RPMI8226 (cell line): ENCODE data around the gene SMURF1.

Source experiments
- DNase-seq: peaks from one replicate; pipeline ENCODE4 v3.0.0-alpha.2; 2015

SMURF1 gene

DNA sequence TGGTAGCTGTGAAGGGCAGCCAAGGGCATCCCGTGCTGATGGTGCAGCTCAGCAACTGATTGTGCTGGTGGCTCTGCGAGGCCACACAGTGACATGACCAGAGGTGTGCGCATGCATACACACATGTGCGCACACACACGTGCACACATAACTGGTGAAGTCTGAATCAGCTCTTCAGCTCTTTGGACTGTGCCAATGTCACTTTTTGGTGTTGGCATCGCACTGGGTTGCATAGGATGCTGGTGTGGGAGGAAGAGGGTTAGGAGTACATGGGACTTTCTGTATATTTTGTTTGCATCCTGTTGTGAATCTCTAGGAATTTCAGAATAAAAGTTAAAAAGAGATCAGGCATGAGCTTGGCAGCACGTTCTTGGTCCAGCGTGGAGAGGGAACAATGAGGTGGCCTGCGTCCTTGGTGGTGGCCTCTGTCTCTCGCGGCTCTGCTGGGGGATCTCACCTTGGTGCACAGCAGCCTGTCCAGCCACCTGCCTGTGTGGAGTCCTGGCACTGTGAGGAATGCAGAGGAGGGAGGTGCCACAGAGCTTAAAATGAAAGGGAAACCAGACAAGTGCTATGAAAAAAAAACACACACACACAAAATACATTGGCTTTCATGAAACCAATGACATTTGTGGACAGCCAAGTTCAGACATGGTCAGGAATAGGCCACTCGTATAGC lies 141.6 kb downstream of the SMURF1 start:
- DNase-seq = no peak

DNA sequence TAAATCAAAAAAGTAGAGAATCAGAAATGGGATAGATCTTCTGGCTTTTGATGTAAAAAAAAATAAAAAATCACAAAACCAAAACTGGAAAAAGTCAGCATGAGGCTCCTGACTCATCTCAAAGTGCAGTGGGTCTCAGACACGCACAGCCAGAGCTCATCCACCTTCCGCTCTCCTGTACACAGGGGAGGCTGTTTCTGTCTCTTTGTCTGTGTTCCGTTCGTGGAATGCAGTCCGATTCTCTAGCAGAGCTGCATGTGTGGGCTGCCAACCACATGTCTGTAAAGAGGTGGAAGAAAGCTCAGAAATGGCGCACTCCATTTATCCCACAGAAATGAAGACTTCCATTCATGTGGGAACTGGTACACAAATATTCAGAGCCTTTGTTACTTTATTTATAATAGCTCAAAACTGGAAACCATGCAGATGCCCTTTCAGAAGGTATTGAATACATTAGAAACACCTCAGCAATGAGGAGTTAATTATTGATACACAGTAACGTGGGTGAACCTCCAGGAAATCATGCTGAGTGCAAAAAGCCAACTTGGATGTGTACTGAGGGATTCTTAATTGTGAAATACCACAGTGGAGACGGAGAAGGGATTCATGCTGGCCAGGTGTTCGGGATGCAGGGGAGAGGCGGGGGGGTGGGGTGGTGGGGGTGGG lies 142.3 kb downstream of the SMURF1 start:
- no peak for DNase-seq

DNA sequence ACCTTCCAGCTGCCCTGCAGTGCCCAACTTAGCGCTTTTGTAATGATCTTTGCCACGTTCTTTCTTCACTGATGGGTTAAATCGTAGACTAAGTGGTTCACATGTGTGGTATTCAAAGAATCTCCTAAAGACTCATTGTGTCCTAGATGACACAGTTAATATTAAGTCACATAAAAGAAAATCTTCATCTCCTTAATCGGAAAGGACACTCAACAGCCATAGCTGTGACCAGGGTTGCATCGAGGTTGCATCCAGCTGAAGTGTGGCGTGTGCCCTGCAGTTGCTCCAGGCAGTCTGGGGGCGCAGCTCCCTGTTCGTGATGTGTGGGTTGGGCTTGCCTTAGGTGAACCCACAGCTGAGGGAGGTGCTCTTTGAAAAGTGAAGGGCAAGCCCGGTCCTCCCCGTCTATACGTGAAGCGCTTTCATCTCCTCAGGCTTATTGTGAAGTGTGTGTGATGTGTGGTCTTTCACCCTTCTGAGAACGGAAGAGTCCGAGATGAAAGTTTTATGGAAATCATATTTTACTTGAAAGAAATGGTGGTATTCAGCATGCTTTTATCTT lies 142.9 kb downstream of the SMURF1 start:
- DNase-seq = no peak

DNA sequence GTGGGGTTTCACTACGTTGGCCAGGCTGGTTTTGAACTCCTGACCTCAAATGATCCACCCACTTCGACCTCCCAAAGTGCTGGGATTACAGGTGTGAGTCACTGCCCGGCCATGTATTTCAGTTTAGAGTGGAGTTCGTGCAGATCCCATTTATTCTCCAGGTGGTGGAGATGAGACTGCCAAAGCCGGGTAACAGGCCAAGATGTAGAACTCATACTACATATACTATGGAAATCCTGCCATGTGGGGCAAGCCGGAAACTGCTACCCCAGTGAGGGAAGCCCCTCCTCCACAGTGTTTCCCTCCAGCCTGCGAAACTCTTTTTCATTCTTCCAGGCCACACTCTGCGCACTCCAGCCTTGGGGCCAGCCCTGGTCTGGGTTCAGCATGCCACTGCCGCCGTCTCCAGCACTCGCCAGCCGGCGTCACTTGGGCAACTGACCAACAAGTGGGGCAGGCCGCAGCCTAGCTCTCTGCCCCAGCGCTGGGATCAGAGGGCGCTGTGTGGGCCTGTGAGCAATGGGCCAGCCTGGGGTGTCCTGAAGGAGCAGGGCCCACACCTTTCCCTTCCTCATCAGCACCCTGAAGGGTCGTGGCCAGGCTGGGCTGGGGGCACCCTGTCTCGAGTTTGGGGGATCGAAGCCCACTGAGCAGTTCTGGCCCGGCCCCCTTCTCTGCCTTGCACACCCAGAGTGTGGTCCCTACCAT lies 143.6 kb downstream of the SMURF1 start:
- no peak for DNase-seq

DNA sequence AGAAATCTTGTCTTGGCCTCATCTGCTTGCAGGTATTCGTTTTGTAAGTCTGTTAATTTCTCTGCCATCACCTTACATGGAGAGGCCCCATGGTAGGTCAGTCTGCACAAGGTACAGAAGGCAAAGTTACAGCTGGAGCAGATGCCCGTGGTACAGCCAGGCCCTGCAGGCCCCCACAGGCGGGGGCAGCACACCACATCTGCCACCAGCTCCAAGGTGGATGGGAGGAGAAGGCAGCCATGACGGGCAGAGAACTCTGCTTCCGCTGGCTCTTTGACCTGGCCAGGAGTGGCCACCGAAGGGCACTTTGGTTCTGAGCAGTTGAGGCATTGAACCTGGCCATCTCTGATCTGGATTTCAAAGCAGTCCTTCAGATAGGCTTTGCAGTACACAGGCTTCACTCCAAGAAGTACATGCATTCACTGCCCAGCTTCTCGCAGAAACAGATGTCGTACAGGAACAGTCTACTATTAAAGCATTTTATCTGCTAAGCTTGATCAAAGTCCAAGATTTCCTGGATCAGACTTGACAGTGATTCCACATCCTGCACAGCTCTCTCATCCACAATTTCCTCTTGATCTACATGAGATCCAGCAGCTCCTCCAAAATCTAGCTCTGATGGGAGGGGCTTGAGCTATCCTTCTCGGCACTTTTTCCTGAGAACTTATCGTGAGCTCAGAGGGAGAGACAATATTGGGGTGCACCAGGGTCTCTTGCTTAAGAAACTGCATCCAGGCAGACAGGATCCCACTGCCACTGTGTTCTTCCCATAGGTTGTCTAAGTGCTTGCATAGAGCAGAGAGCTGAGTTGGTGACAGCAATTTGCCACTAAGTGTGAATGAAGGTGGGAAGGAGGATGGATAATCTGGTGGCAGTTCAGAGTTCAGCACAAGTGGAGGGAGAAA lies 144.8 kb downstream of the SMURF1 start:
- no peak for DNase-seq

DNA sequence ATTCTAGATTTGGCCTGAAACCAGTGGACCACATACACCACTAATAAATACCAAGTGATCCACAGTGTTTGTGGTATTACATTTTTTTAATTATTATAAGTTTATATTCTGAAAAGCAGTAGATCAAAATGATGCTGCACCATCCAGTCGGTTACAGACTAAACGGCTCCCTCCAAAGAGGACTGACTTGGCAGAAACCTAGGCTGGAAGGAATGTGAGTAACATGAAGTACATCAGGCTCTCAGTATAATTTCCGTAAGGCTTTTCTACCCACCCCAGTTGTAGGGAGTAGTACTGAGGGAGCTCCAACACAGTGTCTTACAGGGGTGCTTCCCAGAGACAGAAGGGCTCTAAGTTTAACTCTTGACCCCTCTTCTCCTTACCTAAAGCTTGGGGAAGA lies 146.1 kb downstream of the SMURF1 start:
- DNase-seq = no peak

DNA sequence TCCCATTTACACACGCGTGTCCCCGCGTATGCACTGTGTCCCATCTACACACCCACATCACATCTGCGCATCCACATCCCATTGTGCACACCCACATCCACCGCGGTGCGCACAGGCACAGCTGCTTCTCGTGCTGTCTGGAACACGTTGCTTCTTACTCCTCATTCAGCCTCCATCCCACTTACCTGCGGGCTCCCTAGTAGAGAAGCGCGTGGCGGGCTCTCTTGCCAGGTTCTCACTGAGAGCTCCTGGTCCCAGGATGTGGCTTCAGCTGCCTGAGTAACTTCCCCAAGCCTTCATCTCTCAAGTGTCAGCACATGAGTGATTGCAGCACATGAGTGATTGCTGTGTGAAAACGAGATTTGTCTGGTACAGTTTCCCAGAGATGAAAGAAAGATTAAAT lies 147.8 kb downstream of the SMURF1 start:
- no peak for DNase-seq

DNA sequence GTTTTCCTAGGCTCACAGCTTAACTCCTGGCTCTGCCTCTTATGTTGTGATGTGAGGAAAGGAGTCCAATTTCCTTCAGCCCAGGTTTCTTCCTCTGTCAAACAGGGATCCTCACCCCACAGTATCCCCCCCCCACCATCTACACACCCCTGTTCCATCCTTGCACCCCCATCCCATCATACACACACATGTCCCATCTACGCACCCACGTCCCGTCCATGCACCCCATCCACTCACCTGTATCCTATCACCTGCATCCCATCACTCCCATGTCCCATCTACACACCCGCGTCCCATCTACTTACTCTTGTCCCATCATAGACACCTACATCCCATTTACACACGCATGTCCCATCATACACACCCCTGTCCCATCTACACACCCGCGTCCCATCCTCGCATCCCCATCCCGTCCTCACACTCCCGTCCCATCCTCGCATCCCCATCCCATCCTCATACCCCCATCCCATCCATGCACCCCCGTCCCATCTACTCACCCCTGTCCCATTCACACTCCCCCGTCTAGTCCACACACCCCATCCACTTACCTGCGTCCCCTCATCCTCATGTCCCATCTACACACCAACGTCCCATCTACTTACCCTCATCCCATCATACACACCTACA lies 148.3 kb downstream of the SMURF1 start:
- DNase-seq = no peak

DNA sequence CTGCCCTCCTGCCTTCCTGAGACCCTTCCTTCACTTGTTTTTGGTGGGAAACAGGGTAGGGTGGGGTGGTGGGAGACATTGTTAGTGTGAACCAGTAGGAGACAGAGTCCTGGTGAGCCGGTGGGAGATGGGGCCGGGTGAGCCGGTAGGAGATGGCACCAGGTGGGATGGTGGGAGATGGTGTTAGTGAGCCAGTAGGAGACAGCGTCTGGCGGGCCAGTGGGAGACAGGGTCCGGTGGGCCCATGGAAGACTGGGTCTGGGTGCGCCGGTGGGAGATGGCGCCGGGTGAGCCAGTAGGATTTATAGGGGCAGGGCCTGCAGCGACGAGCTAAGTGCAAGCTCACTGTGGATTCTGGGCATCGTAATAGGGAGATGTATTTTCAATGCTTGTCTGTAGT lies 148.8 kb downstream of the SMURF1 start:
- DNase-seq = no peak

DNA sequence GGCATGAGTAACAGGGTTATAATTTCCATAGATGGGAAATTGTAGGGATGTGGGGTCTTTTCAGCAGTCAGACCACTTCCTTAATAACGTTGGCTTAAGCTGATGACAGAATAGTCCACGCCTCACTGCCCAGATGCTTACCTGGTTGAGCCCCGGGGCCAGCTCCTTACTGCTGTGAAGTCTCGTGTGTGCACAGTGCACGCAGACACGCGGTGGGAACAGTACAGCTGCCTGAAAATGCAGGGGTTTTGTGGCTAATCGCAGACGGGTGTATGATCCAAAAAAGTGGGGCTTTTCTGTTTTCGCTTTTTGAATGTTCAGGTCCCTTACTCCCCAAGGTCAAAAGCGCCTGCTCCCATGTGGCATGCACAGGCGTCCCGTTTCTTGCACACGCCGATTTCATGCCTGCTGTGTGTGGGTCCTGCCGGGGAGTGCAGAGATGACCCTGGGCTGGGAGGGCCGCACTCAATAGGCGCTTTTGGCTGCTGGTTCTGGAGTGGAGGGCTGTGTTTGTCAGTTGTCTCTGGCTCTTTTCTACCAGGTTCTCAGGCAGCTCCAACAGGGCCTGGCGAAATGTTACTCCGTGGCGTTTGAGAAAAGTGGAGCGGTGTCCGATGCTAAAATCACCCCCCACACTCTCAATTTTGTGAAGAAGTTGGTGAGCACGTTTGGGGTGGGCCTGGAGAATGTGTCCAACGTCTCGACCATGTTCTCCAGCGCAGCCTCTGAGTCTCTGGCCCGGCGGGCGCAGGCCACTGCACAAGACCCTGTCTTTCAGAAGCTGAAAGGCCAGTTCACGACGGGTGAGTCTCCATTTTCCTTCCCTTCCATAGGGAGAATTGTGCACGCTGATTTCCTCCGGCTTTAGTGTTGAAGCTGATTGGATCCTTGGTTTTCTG lies 149.6 kb downstream of the SMURF1 start:
- DNase-seq = no peak

DNA sequence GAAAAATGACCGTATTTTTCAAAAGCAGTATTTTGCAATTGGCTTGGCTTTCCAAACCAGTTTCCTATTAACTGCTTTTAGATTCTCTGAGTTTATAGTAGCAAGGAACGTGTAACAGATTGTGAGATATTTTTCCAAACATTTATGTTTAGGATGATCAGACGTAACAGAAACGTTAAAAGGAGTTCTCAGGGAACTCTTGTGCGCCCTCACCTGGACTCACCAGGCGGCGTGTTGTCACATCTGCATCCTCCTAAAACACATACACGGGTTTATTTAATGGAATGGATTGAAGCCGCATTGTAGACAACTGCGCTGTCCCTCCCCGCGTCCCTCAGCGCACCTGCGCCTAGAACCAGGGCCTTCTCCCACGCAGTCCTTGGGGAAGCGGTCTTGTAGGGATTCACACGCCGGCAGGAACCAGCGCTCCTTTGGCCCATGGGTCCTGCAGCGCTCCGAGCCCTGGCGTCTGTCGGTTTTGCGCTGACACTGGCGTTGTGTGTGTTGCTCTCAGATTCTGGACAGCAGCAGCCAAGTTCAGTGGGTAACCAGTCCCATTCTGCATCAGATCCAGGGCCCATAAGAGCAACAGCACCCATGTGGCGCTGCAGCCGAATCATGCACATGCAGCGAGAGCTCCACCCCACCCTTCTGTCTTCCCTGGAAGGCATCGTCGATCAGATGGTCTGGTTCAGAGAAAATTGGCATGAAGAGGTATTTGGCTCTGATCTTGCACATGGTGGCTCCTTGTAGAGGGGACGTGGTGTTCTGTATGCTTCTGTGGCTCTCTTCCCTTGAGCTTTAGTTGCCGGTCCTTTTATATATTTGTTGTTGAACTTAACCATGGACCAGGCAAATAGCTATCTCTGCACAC lies 150.6 kb downstream of the SMURF1 start:
- DNase-seq = no peak

DNA sequence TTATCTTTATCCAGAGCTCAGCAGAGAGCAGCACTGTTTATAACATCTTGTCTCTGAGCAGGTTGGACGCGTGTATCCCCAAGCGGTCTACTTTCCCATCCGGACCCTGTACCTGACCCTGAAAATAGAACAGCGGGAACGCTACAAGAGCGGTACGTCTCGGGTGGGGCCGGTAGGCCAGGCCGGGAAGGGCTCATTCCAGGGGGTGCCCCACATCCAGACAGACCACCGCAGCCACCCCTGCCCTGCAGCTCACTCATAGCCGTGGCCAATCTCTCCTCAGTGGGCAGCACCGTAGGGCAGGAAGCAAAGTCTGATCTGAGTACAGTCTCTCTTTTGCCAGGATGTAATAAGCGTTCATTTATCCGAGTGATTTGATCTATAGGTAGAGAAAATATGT lies 151.8 kb downstream of the SMURF1 start:
- no peak for DNase-seq

DNA sequence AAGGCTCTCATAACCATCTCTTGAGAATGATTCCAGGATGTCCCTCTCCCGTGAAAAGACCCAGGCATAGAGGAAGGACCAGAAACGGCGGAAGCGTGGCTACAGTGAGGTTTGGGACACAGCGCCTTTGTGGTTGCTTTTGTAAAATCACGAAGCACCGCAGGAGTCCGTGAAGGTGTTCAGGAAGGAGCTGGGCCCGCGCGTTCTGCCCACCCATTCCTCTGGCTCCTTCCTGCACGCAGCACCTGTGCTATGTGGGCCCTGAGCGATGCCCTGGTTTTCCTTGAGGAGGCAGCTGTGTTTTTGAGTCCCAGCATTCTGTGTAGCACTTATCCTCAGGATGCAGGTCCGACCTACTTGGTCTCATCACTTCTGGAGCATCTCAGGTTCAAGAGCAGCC lies 152.8 kb downstream of the SMURF1 start:
- no peak for DNase-seq

DNA sequence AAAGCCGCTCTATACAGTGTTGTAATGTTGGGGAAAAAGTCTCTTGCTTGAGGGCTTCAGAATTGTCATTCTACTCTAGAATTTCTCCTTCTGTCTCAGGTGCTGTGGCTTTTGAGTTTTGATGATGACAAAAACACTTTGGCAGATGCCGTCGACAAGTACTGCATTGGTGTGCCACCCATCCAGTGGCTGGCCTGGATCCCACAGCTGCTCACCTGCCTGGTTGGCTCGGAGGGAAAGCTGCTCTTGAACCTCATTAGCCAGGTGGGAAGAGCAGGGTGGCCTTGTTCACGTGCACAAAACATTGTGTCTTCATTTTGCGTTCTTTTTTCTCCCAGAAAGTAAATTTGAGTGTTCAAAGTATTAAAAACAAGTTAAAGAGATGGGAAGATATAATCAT lies 153.6 kb downstream of the SMURF1 start:
- no peak for DNase-seq

DNA sequence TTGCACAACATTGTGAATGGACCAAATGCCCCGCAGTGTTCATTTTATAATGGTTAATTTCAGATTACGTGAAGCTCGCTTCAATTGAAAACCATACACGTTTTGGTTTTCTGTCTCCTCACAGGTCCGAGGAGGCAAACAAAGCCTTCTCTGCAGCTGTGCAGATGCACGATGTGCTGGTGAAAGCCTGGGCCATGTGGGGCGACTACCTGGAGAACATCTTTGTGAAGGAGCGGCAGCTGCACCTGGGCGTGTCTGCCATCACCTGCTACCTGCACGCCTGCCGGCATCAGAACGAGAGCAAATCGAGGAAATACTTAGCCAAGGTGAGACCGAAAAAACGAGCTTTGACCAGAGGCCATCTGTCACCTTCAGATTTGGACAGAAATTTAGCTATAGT lies 155.3 kb downstream of the SMURF1 start:
- no peak for DNase-seq

DNA sequence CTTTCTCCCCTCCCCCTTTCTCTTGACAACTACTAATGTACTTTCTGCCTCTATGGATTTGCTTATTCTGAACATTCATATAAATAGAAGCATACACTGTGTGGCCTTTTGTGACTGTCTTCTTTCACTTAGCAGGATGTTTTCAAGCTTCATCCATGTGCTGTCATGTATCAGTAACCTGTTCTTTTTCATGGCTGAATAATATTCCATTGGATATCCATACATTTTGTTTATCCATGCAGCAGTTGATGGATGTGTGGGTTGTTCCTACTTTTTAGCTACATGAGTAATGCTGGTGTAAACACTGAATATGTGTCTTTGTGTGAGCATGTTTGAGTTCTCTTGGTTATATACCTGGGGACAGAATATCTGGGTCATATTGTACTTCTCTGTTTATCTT lies 158.0 kb downstream of the SMURF1 start:
- no peak for DNase-seq

DNA sequence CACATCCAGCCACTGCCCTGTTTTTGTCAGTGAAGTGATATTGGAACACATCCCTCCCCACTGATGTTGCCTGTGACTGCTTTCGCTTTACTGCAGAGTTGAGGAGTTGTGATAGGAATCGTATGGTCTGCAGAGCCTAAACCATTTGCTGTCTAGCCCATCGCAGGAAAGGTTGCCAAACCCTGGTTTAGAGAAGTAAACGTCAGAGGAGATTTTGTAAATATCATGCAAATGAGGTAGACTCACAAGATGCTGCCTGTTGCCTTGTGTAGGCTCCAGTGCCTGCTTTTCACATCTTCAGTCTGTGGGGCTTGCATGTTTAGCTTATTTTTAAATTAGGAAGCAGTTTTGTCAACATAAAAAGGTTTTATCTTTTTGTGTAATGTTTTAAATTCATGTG lies 158.5 kb downstream of the SMURF1 start:
- no peak for DNase-seq

DNA sequence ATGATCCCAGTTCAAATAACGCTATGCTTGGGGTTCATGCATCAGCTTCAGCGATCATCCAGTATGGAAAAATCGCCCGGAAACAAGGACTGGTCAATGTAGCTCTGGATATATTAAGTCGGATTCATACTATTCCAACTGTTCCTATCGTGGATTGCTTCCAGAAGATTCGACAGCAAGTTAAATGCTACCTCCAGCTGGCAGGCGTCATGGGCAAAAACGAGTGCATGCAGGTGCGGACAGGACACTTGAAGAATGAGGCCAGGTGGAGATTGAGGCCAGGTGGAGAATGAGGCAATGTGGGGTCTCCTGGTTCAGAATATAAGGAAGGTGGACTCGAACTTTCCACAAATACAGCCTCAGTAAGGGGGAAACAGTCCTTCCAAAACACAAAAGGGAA lies 159.8 kb downstream of the SMURF1 start:
- no peak for DNase-seq

DNA sequence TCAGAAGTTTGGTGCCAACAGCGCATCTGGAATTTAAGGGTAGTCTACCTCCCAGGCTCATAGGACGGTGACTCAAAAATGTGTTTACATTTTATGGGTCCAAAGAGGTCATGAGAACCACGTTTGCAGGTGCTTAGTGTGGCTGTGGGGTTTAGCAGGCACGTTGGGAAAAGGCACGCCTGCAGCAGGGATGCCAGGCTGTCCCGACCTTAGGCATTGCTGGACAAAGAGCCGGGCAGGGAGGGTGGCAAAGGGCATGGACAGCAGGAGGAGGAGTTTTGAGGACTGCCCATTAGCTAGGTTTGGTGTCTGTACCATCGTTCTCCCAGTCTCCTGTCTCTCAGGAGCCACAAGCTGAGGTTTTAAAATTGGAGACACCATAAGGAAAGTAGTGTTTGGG lies 161.2 kb downstream of the SMURF1 start:
- no peak for DNase-seq

DNA sequence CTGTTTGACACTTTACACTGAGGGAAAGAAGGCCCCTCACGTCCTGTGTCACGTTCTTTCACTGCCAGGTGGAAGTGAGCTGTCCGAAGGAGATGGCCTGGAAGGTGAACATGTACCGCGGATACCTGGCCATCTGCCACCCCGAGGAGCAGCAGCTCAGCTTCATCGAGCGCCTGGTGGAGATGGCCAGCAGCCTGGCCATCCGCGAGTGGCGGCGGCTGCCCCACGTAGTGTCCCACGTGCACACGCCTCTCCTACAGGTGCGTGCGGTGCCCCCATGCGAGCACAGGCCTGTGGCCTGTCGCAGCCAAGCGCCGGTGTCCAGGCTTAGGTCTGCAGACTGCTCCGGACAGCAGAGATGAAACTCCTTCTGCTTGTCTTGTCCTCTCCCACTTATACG lies 162.2 kb downstream of the SMURF1 start:
- DNase-seq = no peak
